Esophagus muscularis mucosa (tissue), 4 donors: ENCODE data around the gene YEATS2. TPM values are rescaled to one million over a fixed set of nuclear protein-coding genes. Genes with fewer than 3 reads are reported as not detected.

Source experiments
- DNase-seq: peaks from one replicate; pipeline ENCODE4 v3.0.0-alpha.2; 2017; ENCODE audit errors: extremely low spot score
- H3K27ac ChIP-seq, 4 donors: fragments of 200-600 bp; sonication (generic); replicated peaks in 1 of 4; 1 replicate in 3 of 4; 2 replicates in 1 of 4; pipeline ENCODE4 v1.5.1; 2016 to 2019; ENCODE audit warnings: mild to moderate bottlenecking in 1 of 4
- H3K27me3 ChIP-seq, 4 donors: fragments of 200-600 bp; sonication (generic); one replicate each; pipeline versions ENCODE4 v1.5.1 to v1.6.0; 2016 to 2019
- H3K36me3 ChIP-seq, 4 donors: fragments of 200-600 bp; sonication (generic); one replicate each; pipeline ENCODE4 v1.5.1; 2016 to 2019
- H3K4me1 ChIP-seq, 4 donors: fragments of 200-600 bp; sonication (generic); one replicate each; pipeline ENCODE4 v1.5.1; 2016 to 2019
- H3K4me3 ChIP-seq, 4 donors: fragments of 200-600 bp; sonication (generic); 1 replicate in 2 of 4; 2 replicates in 2 of 4; pipeline ENCODE4 v1.5.1; 2016 to 2019; ENCODE audit warnings: mild to moderate bottlenecking in 4 of 4, moderate library complexity in 1 of 4
- H3K9me3 ChIP-seq, 4 donors: fragments of 200-600 bp; sonication (generic); 1 replicate in 3 of 4; 2 replicates in 1 of 4; pipeline ENCODE4 v1.5.1; 2016 to 2019
- EP300 ChIP-seq: sonication (generic); formaldehyde crosslinking; IDR thresholded peaks from one replicate; pipeline ENCODE4 v1.6.1; 2017; ENCODE audit warnings: antibody characterized with exemption
- POLR2A ChIP-seq: fragments of 450-650 bp; IDR thresholded peaks from one replicate; pipeline ENCODE4 v1.6.1; 2017; ENCODE audit warnings: antibody characterized with exemption, moderate library complexity, mild to moderate bottlenecking, low read depth
- POLR2AphosphoS5 ChIP-seq, 2 donors: sonication (generic); formaldehyde crosslinking; IDR thresholded peaks; one replicate each; pipeline ENCODE4 v1.6.1; 2017; ENCODE audit warnings: antibody characterized with exemption in 2 of 2
- WGBS: methylation state at CpG from one replicate; pipeline ENCODE4 v1.1.5; 2018; 5-methylcytosine and 5-hydroxymethylcytosine counted together
- intact Hi-C: fragments of 100-400 bp; cut with DNase I; formaldehyde crosslinking; loops from one replicate; pipeline ENCODE4 v1.15.1; 2023
- total RNA-seq, 4 donors: library from RNA; depleted of rRNA; stranded (reverse); fragments of >200 nt; gene quantifications; one replicate each; pipeline versions ENCODE4 v1.1.0 to v1.2.1, GENCODE V29; 2016
- TF ChIP-seq, protein P1 (sequence below), 3 experiments: fragments of 200-600 bp in 2 of 3; fragments of 450-650 bp in 1 of 3; sonication (generic) in 2 of 3; IDR thresholded peaks; one replicate each; pipeline ENCODE4 v1.5.1; 2017 to 2019; ENCODE audit warnings: antibody characterized with exemption in 3 of 3, mild to moderate bottlenecking in 2 of 3, moderate library complexity in 1 of 3

The YEATS2 gene
- 10 to 100 TPM; 18.2 to 34.3 (median 29.5) TPM for total RNA-seq

DNA sequence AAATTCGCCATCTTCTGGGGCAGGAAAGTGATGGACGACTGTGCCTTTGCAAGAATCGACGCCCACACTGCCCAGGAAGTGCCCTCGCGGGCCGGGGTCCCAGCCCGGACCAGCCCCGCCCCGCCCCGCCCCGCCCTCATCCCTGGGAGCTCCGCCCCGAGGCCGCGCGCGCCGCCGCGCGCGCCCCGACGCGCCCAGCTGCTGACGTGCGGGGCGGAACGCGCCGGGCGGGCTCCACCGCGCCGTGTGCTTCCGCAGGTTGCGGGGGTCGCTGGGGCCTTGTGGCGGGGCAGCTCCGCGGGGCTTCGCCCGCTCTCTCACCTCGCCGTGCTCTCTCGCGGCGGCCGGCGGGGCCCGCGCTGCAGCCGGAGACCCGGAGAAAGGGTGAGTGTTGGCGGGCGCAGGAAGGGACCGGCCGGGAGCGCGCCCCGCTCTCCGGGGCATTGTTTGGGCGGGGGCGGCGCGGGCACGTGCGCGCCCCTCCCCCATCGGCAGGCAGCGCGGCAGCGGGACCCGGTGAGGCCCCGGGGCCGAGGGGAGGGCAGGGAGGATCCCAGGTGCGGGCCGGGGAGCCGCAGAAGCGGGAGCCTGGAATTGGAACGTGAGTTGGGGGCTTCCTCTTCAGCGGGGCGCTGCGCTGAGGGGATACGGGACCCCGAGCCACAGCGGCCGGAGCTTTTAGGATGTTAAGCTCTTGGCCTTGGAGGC, at the start of gene YEATS2:
Gene YEATS2, plus strand, starts transcription at position 188 of the 708 bp plus-strand sequence. CDS start 17,366 bp downstream, outside the sequence.
- WGBS: 0% methylated on average over 19 of the region's 89 CpGs
- Histone ChIP-seq H3K4me3 (peak within 1 kb of the TSS; percentile 99 to 100 (median 100)), H3K4me1 (peaks cover 15 to 48% (median 35%) of the 10 kb centered on the region in 4 donors), H3K27me3 (no peaks in the 10 kb centered on the region), H3K27ac (peak within 1 kb of the TSS; percentile 97), H3K36me3 (peaks cover 0 to 5% (median 0%) of the 10 kb centered on the region in 4 donors), H3K9me3 (no peaks in the 10 kb centered on the region)
- TF ChIP-seq POLR2A: no peak
- TF ChIP-seq POLR2AphosphoS5 (IDR thresholded peaks at IDR 0.05): peak; percentile 33 to 69
- TF ChIP-seq, protein P1, sequence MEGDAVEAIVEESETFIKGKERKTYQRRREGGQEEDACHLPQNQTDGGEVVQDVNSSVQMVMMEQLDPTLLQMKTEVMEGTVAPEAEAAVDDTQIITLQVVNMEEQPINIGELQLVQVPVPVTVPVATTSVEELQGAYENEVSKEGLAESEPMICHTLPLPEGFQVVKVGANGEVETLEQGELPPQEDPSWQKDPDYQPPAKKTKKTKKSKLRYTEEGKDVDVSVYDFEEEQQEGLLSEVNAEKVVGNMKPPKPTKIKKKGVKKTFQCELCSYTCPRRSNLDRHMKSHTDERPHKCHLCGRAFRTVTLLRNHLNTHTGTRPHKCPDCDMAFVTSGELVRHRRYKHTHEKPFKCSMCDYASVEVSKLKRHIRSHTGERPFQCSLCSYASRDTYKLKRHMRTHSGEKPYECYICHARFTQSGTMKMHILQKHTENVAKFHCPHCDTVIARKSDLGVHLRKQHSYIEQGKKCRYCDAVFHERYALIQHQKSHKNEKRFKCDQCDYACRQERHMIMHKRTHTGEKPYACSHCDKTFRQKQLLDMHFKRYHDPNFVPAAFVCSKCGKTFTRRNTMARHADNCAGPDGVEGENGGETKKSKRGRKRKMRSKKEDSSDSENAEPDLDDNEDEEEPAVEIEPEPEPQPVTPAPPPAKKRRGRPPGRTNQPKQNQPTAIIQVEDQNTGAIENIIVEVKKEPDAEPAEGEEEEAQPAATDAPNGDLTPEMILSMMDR (IDR thresholded peaks at IDR 0.05): peak in 1 of 3 experiments; percentile 12
- TF ChIP-seq EP300: no peak
- no peak for DNase-seq
- intact Hi-C loops: loop anchor here (2.0 to 5.0 kb wide), 2 partner anchors 35 to 63 kb away; partner anchors contain the start of gene KLHL24

DNA sequence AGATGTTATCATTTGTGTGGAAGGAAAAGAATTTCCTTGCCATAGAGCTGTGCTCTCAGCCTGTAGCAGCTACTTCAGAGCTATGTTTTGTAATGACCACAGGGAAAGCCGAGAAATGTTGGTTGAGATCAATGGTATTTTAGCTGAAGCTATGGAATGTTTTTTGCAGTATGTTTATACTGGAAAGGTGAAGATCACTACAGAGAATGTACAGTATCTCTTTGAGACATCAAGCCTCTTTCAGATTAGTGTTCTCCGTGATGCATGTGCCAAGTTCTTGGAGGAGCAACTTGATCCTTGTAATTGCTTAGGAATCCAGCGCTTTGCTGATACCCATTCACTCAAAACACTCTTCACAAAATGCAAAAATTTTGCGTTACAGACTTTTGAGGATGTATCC, 47.0 kb upstream of the YEATS2 start:
- peaks cover 6 to 20% (median 18%) of the 10 kb centered on the region in 4 donors for H3K9me3 ChIP-seq
- 80% methylated on average over 4 of the region's 4 CpGs for WGBS

DNA sequence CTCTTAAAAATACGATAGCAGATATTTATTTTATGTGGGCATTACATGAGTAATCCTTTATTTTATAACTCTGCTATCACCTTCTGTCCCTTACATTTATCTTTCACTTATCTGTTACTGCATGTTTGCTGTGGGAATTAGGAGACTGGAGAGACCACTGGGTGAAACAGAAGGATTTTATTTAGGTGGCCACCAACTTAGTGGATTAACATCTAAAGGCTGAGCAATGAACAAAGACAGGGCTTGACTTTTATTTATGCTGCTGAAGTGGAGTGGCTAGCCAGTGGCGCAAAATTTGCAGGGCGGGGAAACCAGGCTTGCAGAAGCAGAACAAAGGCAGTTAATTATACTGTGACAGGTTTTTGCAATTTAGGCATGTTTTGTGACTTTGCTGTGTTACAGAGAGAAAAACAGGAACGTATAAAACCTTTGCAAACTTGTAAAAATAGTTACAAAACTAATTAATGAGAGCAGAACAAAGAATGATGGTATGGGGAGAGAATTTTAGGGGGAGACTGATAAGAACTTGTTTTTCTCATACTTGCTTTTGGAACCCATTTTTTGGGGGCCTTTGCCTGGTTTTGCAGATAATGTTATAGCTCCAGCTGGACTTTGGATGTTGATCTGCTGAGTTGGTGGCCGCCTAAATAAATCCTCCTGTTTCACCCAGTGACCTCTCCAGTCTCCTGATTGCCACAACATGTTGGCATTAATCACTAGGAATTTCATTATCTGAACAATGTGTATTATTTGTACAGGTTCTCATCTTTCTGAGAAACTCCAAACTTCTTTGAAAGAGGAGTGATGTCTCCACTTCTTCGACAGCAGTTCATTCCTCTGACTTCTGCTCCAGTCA, 44.2 kb upstream of the YEATS2 start:
- intact Hi-C loops: no loop called here
- WGBS: 85% methylated on average over 6 of the region's 6 CpGs
- DNase-seq: no peak
- TF ChIP-seq, protein P1 (IDR thresholded peaks at IDR 0.05): no peak
- no peak for TF ChIP-seq EP300
- no peak for TF ChIP-seq POLR2A
- no peak for TF ChIP-seq POLR2AphosphoS5 (IDR thresholded peaks at IDR 0.05)
- Histone ChIP-seq H3K9me3 (peaks cover 6 to 20% (median 18%) of the 10 kb centered on the region in 4 donors), H3K4me1 (peaks cover 6 to 15% (median 6%) of the 10 kb centered on the region in 4 donors), H3K27ac (no peak overlapping the region), H3K36me3 (peaks cover 21 to 69% (median 40%) of the 10 kb centered on the region in 4 donors), H3K4me3 (no peak overlapping the region), H3K27me3 (no peaks in the 10 kb centered on the region)

More for the DNA sequence above, 47.0 kb upstream of the YEATS2 start:
- H3K36me3 ChIP-seq: peaks cover 24 to 64% (median 36%) of the 10 kb centered on the region in 4 donors
- intact Hi-C loops: no loop called here
- no peak for TF ChIP-seq POLR2A
- no peak for TF ChIP-seq EP300
- TF ChIP-seq POLR2AphosphoS5 (IDR thresholded peaks at IDR 0.05): no peak
- TF ChIP-seq, protein P1 (IDR thresholded peaks at IDR 0.05): no peak
- no peak for DNase-seq
- H3K27me3 ChIP-seq: no peaks in the 10 kb centered on the region
- no peak overlapping the region for H3K27ac ChIP-seq
- H3K4me1 ChIP-seq: peaks cover 0 to 11% (median 2%) of the 10 kb centered on the region in 4 donors
- no peak overlapping the region for H3K4me3 ChIP-seq

DNA sequence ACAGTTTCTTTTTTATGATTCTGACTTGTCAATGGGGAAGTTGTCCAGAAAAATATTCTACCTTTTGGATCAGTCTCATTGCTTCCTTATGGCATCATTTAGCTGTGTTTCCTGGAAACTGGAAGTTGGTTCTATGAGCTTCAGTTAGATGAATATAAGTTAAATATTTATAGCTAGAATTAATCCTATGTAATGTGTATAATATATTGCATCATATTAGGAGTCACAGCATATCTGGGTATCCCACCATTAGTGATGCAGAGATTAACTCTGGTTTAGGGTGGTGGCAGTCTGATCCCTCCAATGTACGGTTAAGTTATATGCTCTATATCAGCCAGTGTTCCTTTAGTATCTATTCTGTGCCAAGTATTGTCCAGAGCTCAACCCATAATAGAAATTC, 42.9 kb upstream of the YEATS2 start:
- Histone ChIP-seq H3K4me1 (peaks cover 9 to 28% (median 12%) of the 10 kb centered on the region in 4 donors), H3K36me3 (peaks cover 27 to 76% (median 47%) of the 10 kb centered on the region in 4 donors)
- intact Hi-C loops: no loop called here

More for the DNA sequence above, 42.9 kb upstream of the YEATS2 start:
- Histone ChIP-seq H3K4me3 (no peak overlapping the region), H3K9me3 (peaks cover 6 to 20% (median 18%) of the 10 kb centered on the region in 4 donors), H3K27ac (no peak overlapping the region), H3K27me3 (no peaks in the 10 kb centered on the region)
- no peak for TF ChIP-seq POLR2AphosphoS5 (IDR thresholded peaks at IDR 0.05)
- TF ChIP-seq POLR2A: no peak
- no peak for TF ChIP-seq EP300
- TF ChIP-seq, protein P1 (IDR thresholded peaks at IDR 0.05): no peak
- DNase-seq: no peak
- WGBS: 93% methylated on average over 1 of the region's 1 CpG
